ENCODE results near the gene HMGB2.

HMGB2 gene

GRCh38 chr4:173362666-173363065, 28.5 kb upstream of the HMGB2 start:
- H3K4me1 ChIP-seq (ENCODE audit: control insufficient read depth, low read length): peaks cover 20% of the 10 kb centered on the region
- no peaks in the 10 kb centered on the region for H3K9me3 ChIP-seq (ENCODE audit: control insufficient read depth, insufficient read depth, low read length)
- H4K20me1 ChIP-seq (ENCODE audit: control insufficient read depth, insufficient read depth, low read depth, low read length): no peaks in the 10 kb centered on the region
- H3K36me3 ChIP-seq (ENCODE audit: control insufficient read depth, low read length): no peaks in the 10 kb centered on the region
- TF ChIP-seq EZH2phosphoT487 (IDR thresholded peaks at IDR 0.05; ENCODE audit: borderline replicate concordance, low read length) (no peak), CTCF (IDR thresholded peaks at IDR 0.05; ENCODE audit: low read depth, low read length, poor library complexity, severe bottlenecking) (no peak)
- no peak overlapping the region for H3K4me2 ChIP-seq (ENCODE audit: low read length)
- H3F3A ChIP-seq (ENCODE audit: control insufficient read depth, insufficient read depth): peaks cover 2% of the 10 kb centered on the region; the same call in 1 of the 2 replicates
- H3K79me2 ChIP-seq (ENCODE audit: control insufficient read depth, low read length): peaks cover 3% of the 10 kb centered on the region; the same call in 1 of the 2 replicates
- no peak overlapping the region for H3K27ac ChIP-seq (ENCODE audit: low read depth, low read length)
- no peaks in the 10 kb centered on the region for H3K9me2 ChIP-seq (replicated peaks; ENCODE audit: control insufficient read depth, low read length)
- H3K4me3 ChIP-seq (ENCODE audit: low read length): no peak overlapping the region
- no peaks in the 10 kb centered on the region for H3K27me3 ChIP-seq (ENCODE audit: control insufficient read depth, low read length)

GRCh38 chr4:173360587-173361221, 26.5 kb upstream of the HMGB2 start:
- no peak overlapping the region for H3K27ac ChIP-seq (ENCODE audit: low read depth, low read length)
- H3K9me2 ChIP-seq (replicated peaks; ENCODE audit: control insufficient read depth, low read length): no peaks in the 10 kb centered on the region
- H3K79me2 ChIP-seq (ENCODE audit: control insufficient read depth, low read length): no peaks in the 10 kb centered on the region
- no peak overlapping the region for H3K4me2 ChIP-seq (ENCODE audit: low read length)
- H3K4me1 ChIP-seq (ENCODE audit: control insufficient read depth, low read length): peaks cover 12% of the 10 kb centered on the region
- H3K4me3 ChIP-seq (ENCODE audit: low read length): no peak overlapping the region
- no peaks in the 10 kb centered on the region for H4K20me1 ChIP-seq (ENCODE audit: control insufficient read depth, insufficient read depth, low read depth, low read length)
- no peaks in the 10 kb centered on the region for H3K9me3 ChIP-seq (ENCODE audit: control insufficient read depth, insufficient read depth, low read length)
- no peaks in the 10 kb centered on the region for H3F3A ChIP-seq (ENCODE audit: control insufficient read depth, insufficient read depth)
- H3K36me3 ChIP-seq (ENCODE audit: control insufficient read depth, low read length): no peaks in the 10 kb centered on the region
- TF ChIP-seq CTCF (IDR thresholded peaks at IDR 0.05; ENCODE audit: low read depth, low read length, poor library complexity, severe bottlenecking) (peak; percentile 39), EZH2phosphoT487 (IDR thresholded peaks at IDR 0.05; ENCODE audit: borderline replicate concordance, low read length) (no peak)
- H3K27me3 ChIP-seq (ENCODE audit: control insufficient read depth, low read length): 0 out of 2 replicates have a peak, but pooled peaks cover 2% of the 10 kb centered on the region

- no peaks in the 10 kb centered on the region for H3K36me3 ChIP-seq (ENCODE audit: control insufficient read depth, low read length)
- H3K4me3 ChIP-seq (ENCODE audit: low read length): no peak overlapping the region
- H4K20me1 ChIP-seq (ENCODE audit: control insufficient read depth, insufficient read depth, low read depth, low read length): no peaks in the 10 kb centered on the region
- no peaks in the 10 kb centered on the region for H3F3A ChIP-seq (ENCODE audit: control insufficient read depth, insufficient read depth)
- no peak for TF ChIP-seq EZH2phosphoT487 (IDR thresholded peaks at IDR 0.05; ENCODE audit: borderline replicate concordance, low read length)
- no peak for TF ChIP-seq CTCF (IDR thresholded peaks at IDR 0.05; ENCODE audit: low read depth, low read length, poor library complexity, severe bottlenecking)
- peaks cover 12% of the 10 kb centered on the region for H3K4me1 ChIP-seq (ENCODE audit: control insufficient read depth, low read length)
- H3K9me3 ChIP-seq (ENCODE audit: control insufficient read depth, insufficient read depth, low read length): no peaks in the 10 kb centered on the region
- no peak overlapping the region for H3K4me2 ChIP-seq (ENCODE audit: low read length)
- no peaks in the 10 kb centered on the region for H3K79me2 ChIP-seq (ENCODE audit: control insufficient read depth, low read length)
- no peaks in the 10 kb centered on the region for H3K9me2 ChIP-seq (replicated peaks; ENCODE audit: control insufficient read depth, low read length)
- 0 out of 2 replicates have a peak, but pooled peaks cover 2% of the 10 kb centered on the region for H3K27me3 ChIP-seq (ENCODE audit: control insufficient read depth, low read length)
- H3K27ac ChIP-seq (ENCODE audit: low read depth, low read length): no peak overlapping the region
Measured at GRCh38 chr4:173357939-173358338, 23.8 kb upstream of the HMGB2 start.
